Subcutaneous abdominal adipose tissue (tissue), 5 donors: Measurements from ENCODE around the gene PRR14L.
"Not testable (repeated sequence)": the region's sequence is repeated elsewhere in the genome, so short reads cannot be mapped to it uniquely, and the experiment has no call there.

ENCODE experiments used
- H3K27ac ChIP-seq: one replicate; pipeline ENCODE4 v1.7.0; 2013; ENCODE audit warnings: low read depth, mild to moderate bottlenecking, inconsistent platforms, low read length, moderate library complexity
- H3K27me3 ChIP-seq, 5 donors: one replicate each; pipeline ENCODE4 v1.7.0; 2013; ENCODE audit warnings: low read length in 5 of 5, inconsistent platforms in 1 of 5; ENCODE audit not compliant: control insufficient read depth in 5 of 5, insufficient read depth in 4 of 5
- H3K36me3 ChIP-seq, 5 donors: one replicate each; pipeline ENCODE4 v1.7.0; 2013; ENCODE audit warnings: low read length in 5 of 5; ENCODE audit not compliant: control insufficient read depth in 5 of 5, insufficient read depth in 5 of 5
- H3K4me1 ChIP-seq, 5 donors: one replicate each; pipeline ENCODE4 v1.7.0; 2013; ENCODE audit warnings: low read length in 5 of 5, mild to moderate bottlenecking in 3 of 5, moderate library complexity in 1 of 5; ENCODE audit not compliant: control insufficient read depth in 5 of 5, insufficient read depth in 5 of 5
- H3K4me3 ChIP-seq, 5 donors: one replicate each; pipeline ENCODE4 v1.7.0; 2013; ENCODE audit warnings: low read length in 5 of 5, low read depth in 1 of 5
- H3K9ac ChIP-seq, 5 donors: one replicate each; pipeline ENCODE4 v1.7.0; 2013; ENCODE audit warnings: low read length in 5 of 5, mild to moderate bottlenecking in 4 of 5, moderate library complexity in 3 of 5
- H3K9me3 ChIP-seq, 5 donors: one replicate each; pipeline ENCODE4 v1.7.0; 2013; ENCODE audit warnings: low read length in 5 of 5; ENCODE audit not compliant: control insufficient read depth in 5 of 5
- donor health status: healthy.
- donor health status: healthy.
- donor health status: healthy.
- donor health status: healthy.
- donor health status: healthy.

The PRR14L gene

DNA sequence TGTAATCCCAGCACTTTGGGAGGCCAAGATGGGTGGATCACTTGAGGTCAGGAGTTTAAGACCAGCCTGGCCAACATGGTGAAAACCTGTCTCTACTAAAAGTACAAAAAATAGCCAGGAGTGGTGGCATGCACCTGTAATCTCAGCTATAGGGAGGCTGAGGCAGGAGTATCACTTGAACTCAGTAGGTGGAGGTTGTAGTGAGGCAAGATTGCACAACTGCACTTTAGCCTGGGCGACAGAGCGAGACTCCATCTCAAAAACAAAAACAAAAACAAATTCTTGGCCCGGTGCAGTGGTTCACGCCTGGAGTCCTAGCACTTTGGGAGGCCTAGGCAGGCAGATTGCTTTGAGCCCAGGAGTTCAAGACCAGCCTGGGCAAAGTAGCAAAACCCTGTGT, 81.1 kb downstream of the PRR14L start:
- H3K4me1 ChIP-seq, result peaks cover 0 to 12% (median 4%) of the 10 kb centered on the region in 5 donors
- H3K27me3 ChIP-seq, H3K4me3 ChIP-seq, H3K27ac ChIP-seq, H3K9ac ChIP-seq, H3K36me3 ChIP-seq, H3K9me3 ChIP-seq: not testable (repeated sequence)

GRCh38 chr22:31662668-31663037, 87.3 kb downstream of the PRR14L start:
- Histone ChIP-seq H3K9ac (peak overlapping the region in 4 of 5 donors; percentile 46 to 85 (median 83)), H3K9me3 (no peaks in the 10 kb centered on the region), H3K27me3 (no peaks in the 10 kb centered on the region), H3K36me3 (peaks cover 0 to 2% (median 0%) of the 10 kb centered on the region in 5 donors), H3K4me1 (peaks cover 7 to 20% (median 18%) of the 10 kb centered on the region in 5 donors), H3K4me3 (peak overlapping the region; percentile 95 to 100 (median 99)), H3K27ac (peak overlapping the region; percentile 77)

GRCh38 chr22:31661851-31662667, 87.9 kb downstream of the PRR14L start, which contains the start of gene PISD:
Gene PISD (minus strand): TSS chr22:31662215. CDS start chr22:31662208, 7 bp downstream.
- no peaks in the 10 kb centered on the region for H3K9me3 ChIP-seq

GRCh38 chr22:31660860-31661341, 89.0 kb downstream of the PRR14L start:
- not testable (repeated sequence) for H3K36me3 ChIP-seq, H3K9me3 ChIP-seq, H3K27me3 ChIP-seq
- Histone ChIP-seq H3K4me3 (peak overlapping the region; percentile 95 to 100 (median 99)), H3K9ac (peak overlapping the region; percentile 81 to 94 (median 85)), H3K27ac (peak overlapping the region; percentile 77), H3K4me1 (peaks cover 7 to 20% (median 18%) of the 10 kb centered on the region in 5 donors)

More at GRCh38 chr22:31661851-31662667, 87.9 kb downstream of the PRR14L start, which contains the start of gene PISD:
- Histone ChIP-seq H3K27ac (peak within 1 kb of the TSS; percentile 77), H3K27me3 (no peaks in the 10 kb centered on the region), H3K9ac (peak within 1 kb of the TSS; percentile 81 to 94 (median 85)), H3K36me3 (peaks cover 0 to 2% (median 0%) of the 10 kb centered on the region in 5 donors), H3K4me3 (peak within 1 kb of the TSS; percentile 95 to 100 (median 99)), H3K4me1 (peaks cover 7 to 20% (median 18%) of the 10 kb centered on the region in 5 donors)

DNA sequence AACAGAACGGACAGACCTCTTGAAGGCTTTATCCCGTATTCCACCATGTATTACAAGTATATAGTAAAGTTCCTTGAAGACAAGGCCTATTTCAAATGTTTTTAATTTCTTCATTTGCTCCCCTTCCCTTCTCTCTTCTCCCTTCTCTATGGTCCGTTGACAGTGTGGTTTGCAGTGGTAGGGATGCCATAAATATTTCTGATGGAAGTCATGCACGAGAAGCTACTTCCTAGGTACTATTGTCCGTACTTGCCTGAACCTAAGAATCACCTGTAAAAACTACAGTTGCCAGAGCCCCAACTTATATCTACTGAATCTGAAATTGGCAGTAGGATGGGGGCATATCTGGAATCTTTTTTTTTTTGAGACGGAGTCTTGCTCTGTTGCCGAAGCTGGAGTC, 90.7 kb downstream of the PRR14L start:
- H3K9me3 ChIP-seq, result no peaks in the 10 kb centered on the region
- peaks cover 7 to 20% (median 18%) of the 10 kb centered on the region in 5 donors for H3K4me1 ChIP-seq
- H3K36me3 ChIP-seq, result peaks cover 0 to 2% (median 0%) of the 10 kb centered on the region in 5 donors
- H3K4me3 ChIP-seq, result no peak overlapping the region
- H3K9ac ChIP-seq, result no peak overlapping the region
- no peak overlapping the region for H3K27ac ChIP-seq
- no peaks in the 10 kb centered on the region for H3K27me3 ChIP-seq

GRCh38 chr22:31654408-31654807, 95.5 kb downstream of the PRR14L start:
- no peak overlapping the region for H3K4me3 ChIP-seq
- no peaks in the 10 kb centered on the region for H3K9me3 ChIP-seq
- no peak overlapping the region for H3K9ac ChIP-seq
- H3K27ac ChIP-seq, result no peak overlapping the region
- peaks cover 0 to 8% (median 2%) of the 10 kb centered on the region in 5 donors for H3K36me3 ChIP-seq
- H3K4me1 ChIP-seq, result peaks cover 0 to 16% (median 11%) of the 10 kb centered on the region in 5 donors
- H3K27me3 ChIP-seq, result no peaks in the 10 kb centered on the region

DNA sequence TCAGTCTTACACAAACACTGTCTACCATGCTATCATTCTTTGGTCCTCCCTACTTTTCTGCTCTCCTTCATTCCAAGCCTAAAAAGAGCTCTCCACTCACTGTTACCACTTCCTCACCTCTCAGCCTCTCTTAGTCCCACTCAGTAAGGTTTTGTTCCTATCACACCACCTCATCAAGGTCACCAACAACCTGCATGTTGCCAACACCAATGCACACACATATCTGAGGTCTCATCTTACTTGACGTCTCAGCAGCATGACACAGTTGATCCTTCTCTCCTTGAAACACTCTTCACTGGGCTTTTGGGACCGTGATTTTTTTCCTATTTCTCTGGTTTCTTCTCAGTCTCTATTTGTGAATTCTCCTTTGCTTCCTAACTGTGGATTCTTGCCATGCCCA, 96.0 kb downstream of the PRR14L start:
- no peaks in the 10 kb centered on the region for H3K27me3 ChIP-seq
- H3K9ac ChIP-seq, result no peak overlapping the region
- H3K4me3 ChIP-seq, result no peak overlapping the region
- no peaks in the 10 kb centered on the region for H3K9me3 ChIP-seq
- H3K4me1 ChIP-seq, result peaks cover 0 to 16% (median 11%) of the 10 kb centered on the region in 5 donors
- H3K27ac ChIP-seq, result no peak overlapping the region
- peaks cover 0 to 11% (median 2%) of the 10 kb centered on the region in 5 donors for H3K36me3 ChIP-seq

- no peak overlapping the region for H3K27ac ChIP-seq
- H3K9me3 ChIP-seq, result no peaks in the 10 kb centered on the region
- H3K9ac ChIP-seq, result no peak overlapping the region
- peaks cover 0 to 22% (median 13%) of the 10 kb centered on the region in 5 donors for H3K4me1 ChIP-seq
- H3K4me3 ChIP-seq, result no peak overlapping the region
- H3K27me3 ChIP-seq, result no peaks in the 10 kb centered on the region
- H3K36me3 ChIP-seq, result peaks cover 0 to 16% (median 2%) of the 10 kb centered on the region in 5 donors
These were observed 96.8 kb downstream of the PRR14L start for GRCh38 chr22:31652911-31653684.

GRCh38 chr22:31652088-31652487, 97.8 kb downstream of the PRR14L start:
- H3K4me3 ChIP-seq, result no peak overlapping the region
- H3K4me1 ChIP-seq, result peaks cover 0 to 33% (median 23%) of the 10 kb centered on the region in 5 donors
- no peak overlapping the region for H3K27ac ChIP-seq
- H3K9ac ChIP-seq, result no peak overlapping the region
- H3K27me3 ChIP-seq, result no peaks in the 10 kb centered on the region
- H3K9me3 ChIP-seq, result no peaks in the 10 kb centered on the region
- H3K36me3 ChIP-seq, result peaks cover 6 to 24% (median 10%) of the 10 kb centered on the region in 5 donors
